ENCODE results near the gene GABRR2. TPM values are rescaled to one million over a fixed set of nuclear protein-coding genes. Genes with fewer than 3 reads are reported as not detected.
"Not testable (repeated sequence)": the region's sequence is repeated elsewhere in the genome, so short reads cannot be mapped to it uniquely, and the experiment has no call there.

The GABRR2 gene
- total RNA-seq, 1 donor: 0.09 TPM

DNA sequence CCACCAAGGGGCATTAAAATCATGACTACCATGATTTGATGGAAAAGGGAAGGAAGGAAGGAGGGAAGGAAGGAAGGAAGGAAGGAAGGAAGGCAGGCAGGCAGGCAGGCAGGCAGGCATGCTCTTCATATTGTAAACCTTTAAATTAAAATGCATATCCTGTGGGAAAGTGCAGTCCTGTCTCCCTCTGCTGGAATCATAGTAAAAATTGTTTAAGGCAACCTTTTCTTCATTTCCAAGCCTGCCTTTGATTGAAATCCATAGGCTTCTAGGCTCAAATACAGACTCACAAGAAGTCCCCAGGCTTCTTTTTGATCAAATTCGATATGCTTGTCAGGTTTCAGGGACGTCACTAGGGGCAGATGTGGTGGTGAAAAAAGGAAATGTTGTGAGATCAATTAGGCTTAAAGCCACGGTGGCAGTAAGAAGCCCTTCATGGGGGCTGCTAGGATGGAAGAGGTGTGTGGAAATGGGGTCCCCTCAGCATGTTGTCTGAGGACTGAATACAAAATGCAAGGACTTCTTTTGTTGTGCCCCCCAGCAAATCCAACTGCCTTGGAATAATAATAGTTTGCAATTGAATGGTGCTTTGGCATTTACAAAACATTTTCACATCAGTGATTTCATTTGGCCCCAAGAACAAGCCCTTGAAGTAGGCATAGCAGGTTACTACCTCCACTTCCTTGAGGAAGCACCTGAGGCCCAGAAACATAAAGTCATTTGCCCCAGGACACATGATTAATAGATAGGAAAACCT is 72.3 kb downstream of the GABRR2 start:
- peak; percentile 79 for DNase-seq (ENCODE audit: low read depth)
- H3K4me3 ChIP-seq (ENCODE audit: low read depth, low read length): no peak overlapping the region
- peak; percentile 65 for TF ChIP-seq CTCF (IDR thresholded peaks at IDR 0.05; ENCODE audit: insufficient read depth, low read length)

DNA sequence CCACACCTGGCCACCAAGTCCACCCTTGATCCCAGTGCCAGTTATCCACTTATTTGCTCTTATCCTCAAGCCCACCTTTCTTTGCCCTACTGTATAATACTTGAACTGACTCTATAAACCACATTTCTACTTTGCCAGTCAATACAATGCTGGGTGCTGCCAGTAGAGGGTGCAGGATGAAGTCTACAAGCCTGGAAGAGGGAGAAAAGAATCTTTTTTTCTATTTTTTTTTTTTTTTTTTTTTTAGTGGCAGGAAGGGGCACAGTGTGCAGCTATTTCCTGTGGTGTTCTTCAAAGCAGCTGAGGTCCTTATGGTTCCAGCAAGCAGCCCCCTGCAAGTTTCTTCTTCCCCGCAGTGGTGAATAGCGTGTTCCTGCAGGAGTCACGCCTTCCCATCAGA is 75.8 kb downstream of the GABRR2 start:
- TF ChIP-seq CTCF (IDR thresholded peaks at IDR 0.05; ENCODE audit: insufficient read depth, low read length): peak; percentile 34
- DNase-seq (ENCODE audit: low read depth): no peak
- no peak overlapping the region for H3K4me3 ChIP-seq (ENCODE audit: low read depth, low read length)

- no peak for TF ChIP-seq CTCF (IDR thresholded peaks at IDR 0.05; ENCODE audit: insufficient read depth, low read length)
- H3K4me3 ChIP-seq (ENCODE audit: low read depth, low read length): no peak overlapping the region
- no peak for DNase-seq (ENCODE audit: low read depth)
Observed at GRCh38 chr6:89237158-89237557, 77.9 kb downstream of the GABRR2 start.

- not testable (repeated sequence) for H3K4me3 ChIP-seq (ENCODE audit: low read depth, low read length); DNase-seq (ENCODE audit: low read depth)
Observed at GRCh38 chr6:89233605-89234004, 81.5 kb downstream of the GABRR2 start.

GRCh38 chr6:89222712-89223039 is 92.4 kb downstream of the GABRR2 start:
- TF ChIP-seq CTCF (IDR thresholded peaks at IDR 0.05; ENCODE audit: insufficient read depth, low read length): no peak
- DNase-seq (ENCODE audit: low read depth): no peak
- H3K4me3 ChIP-seq (ENCODE audit: low read depth, low read length): no peak overlapping the region

DNA sequence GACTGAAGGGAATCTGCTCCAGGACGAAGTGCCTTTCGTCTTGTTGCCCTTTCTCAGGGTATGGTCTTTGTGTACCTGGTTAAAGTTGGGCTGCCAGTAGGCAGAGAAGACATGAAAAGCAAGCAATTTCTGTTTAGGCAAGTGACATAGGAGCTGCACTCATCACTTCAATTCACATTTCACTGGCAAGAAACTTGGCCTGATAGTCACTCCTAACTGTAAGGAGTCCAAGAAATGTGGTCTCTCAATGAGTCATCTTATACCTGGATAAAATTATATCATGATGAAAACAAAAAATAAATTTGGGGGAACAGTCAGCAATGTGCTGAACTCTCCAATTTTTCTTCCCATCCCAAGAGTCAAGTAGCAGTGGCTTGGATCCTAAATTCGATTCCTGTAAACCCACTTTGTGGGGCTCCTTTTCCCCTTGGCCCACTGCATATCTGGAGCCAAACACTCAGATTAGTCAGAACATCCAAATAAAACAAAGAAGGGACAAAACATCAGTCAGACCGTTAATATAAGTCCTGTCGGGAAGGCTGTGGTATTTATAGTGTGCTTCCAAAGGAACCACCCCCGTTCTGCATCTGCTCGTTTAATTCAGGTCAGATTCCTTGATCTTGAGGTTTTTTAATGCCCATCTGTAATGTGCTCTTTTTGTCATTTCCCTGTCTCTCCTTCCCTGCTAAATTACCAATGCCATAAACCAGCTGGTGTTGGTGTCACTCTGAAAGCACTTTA is 93.0 kb downstream of the GABRR2 start:
- no peak overlapping the region for H3K4me3 ChIP-seq (ENCODE audit: low read depth, low read length)
- TF ChIP-seq CTCF (IDR thresholded peaks at IDR 0.05; ENCODE audit: insufficient read depth, low read length): no peak
- DNase-seq (ENCODE audit: low read depth): peak; percentile 41

- TF ChIP-seq CTCF (IDR thresholded peaks at IDR 0.05; ENCODE audit: insufficient read depth, low read length): no peak
- no peak overlapping the region for H3K4me3 ChIP-seq (ENCODE audit: low read depth, low read length)
- no peak for DNase-seq (ENCODE audit: low read depth)
Observed at GRCh38 chr6:89221129-89221528, 94.0 kb downstream of the GABRR2 start.

Data from fibroblast of the aortic adventitia (primary cell).